HG03521 (cell line): ENCODE data around the gene WDFY4.

ENCODE experiments used
- ATAC-seq: cut with Tn5 transposase; IDR thresholded peaks from one replicate; pipeline ENCODE4 v1.9.1; 2021; ENCODE audit warnings: mild to moderate bottlenecking, moderate library complexity; ENCODE audit not compliant: unreplicated experiment

The WDFY4 gene

DNA sequence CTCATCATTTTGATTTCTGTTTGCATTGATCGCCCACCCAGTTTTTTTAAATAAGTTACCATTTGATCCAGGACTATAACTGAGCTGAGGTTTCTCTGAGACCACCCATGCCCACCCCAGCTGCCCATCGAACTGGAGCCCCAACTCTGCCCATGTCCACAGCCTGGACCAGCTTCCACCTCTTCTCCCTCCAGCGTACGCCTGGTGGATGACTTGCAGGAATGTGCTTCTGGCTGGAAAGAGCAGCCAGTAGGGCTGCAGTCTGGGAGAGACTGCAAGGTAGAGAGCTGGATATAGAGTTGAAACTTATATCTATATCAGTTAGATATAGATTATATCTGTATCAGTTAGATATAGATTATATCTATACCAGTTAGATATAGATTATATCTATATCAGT is 280.8 kb downstream of the WDFY4 start:
- ATAC-seq: no peak

GRCh38 chr10:48968036-48968435 is 283.4 kb downstream of the WDFY4 start:
- ATAC-seq: no peak

- ATAC-seq: no peak
These were observed 285.4 kb downstream of the WDFY4 start for GRCh38 chr10:48970046-48970445.

DNA sequence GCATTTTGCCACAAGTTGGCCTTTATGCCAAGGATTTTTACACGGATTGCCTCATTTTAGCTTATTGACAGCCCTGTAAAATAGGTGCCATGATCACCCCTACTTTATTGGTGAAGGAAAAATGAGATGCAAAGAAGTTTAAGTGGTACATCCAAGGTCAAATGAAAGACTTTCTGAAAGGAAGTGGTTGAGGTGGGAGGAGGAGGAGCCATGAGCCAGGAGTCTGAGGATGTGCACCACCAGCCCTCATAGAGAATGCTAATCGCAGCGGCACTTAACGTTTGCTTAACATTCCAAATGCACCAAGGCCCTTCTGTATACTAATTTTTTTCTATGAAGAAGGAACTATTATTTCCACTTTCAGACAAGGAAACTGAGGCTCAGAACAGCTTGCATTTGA is 286.0 kb downstream of the WDFY4 start:
- ATAC-seq: no peak

- no peak for ATAC-seq
These were observed 288.4 kb downstream of the WDFY4 start for GRCh38 chr10:48973065-48973464.

GRCh38 chr10:48974510-48975156 is 290.0 kb downstream of the WDFY4 start:
- no peak for ATAC-seq

- ATAC-seq: no peak
These were observed 291.5 kb downstream of the WDFY4 start for GRCh38 chr10:48976196-48976595.

DNA sequence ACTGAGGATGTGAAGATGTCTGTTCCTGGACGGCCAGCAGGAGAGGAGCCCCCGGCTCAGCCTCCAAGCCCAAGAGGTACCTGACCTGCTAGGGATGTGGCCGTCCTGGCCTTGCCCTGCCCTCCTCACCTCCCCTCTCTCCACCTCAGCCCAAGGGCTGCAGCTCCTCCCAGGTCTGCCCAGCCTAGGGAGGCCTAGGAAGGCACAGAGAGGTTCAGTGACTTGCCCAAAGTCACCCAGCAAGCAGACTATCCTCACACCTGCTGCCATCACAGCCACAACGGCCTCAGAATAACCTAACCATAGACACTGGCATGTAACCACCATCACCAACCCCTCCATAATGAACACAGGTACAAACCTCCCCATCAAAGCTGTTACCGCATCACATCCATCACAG is 293.6 kb downstream of the WDFY4 start:
- no peak for ATAC-seq

GRCh38 chr10:48981310-48981907 is 296.7 kb downstream of the WDFY4 start:
- no peak for ATAC-seq

- ATAC-seq: no peak
These were observed 297.9 kb downstream of the WDFY4 start for GRCh38 chr10:48982584-48982983.

- no peak for ATAC-seq
These were observed 299.1 kb downstream of the WDFY4 start for GRCh38 chr10:48983648-48984351.

- ATAC-seq: no peak
These were observed 301.0 kb downstream of the WDFY4 start for GRCh38 chr10:48985621-48986158.

GRCh38 chr10:48990226-48990625 is 305.6 kb downstream of the WDFY4 start:
- no peak for ATAC-seq

DNA sequence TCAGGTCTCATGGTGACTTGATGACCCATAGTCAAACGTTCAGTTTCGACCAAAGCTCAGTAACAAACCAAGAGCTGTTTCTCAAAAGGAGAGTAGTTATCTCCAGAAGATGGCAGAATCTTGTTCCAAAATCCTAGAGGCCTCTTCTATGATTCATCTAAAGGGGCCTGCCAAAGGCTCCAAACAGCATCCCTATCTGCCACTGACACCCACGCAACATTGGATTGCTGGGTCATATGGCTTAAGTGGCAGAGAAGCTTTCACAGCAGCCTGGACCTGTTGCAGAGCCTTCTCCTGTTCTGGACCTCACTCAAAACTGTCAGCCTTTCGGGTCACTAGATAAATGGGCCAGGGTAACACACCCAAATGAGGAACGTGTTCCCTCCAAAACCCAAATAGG is 309.0 kb downstream of the WDFY4 start:
- no peak for ATAC-seq

GRCh38 chr10:48996329-48996728 is 311.7 kb downstream of the WDFY4 start:
- no peak for ATAC-seq

GRCh38 chr10:48999346-48999745 is 314.7 kb downstream of the WDFY4 start:
- ATAC-seq: no peak

DNA sequence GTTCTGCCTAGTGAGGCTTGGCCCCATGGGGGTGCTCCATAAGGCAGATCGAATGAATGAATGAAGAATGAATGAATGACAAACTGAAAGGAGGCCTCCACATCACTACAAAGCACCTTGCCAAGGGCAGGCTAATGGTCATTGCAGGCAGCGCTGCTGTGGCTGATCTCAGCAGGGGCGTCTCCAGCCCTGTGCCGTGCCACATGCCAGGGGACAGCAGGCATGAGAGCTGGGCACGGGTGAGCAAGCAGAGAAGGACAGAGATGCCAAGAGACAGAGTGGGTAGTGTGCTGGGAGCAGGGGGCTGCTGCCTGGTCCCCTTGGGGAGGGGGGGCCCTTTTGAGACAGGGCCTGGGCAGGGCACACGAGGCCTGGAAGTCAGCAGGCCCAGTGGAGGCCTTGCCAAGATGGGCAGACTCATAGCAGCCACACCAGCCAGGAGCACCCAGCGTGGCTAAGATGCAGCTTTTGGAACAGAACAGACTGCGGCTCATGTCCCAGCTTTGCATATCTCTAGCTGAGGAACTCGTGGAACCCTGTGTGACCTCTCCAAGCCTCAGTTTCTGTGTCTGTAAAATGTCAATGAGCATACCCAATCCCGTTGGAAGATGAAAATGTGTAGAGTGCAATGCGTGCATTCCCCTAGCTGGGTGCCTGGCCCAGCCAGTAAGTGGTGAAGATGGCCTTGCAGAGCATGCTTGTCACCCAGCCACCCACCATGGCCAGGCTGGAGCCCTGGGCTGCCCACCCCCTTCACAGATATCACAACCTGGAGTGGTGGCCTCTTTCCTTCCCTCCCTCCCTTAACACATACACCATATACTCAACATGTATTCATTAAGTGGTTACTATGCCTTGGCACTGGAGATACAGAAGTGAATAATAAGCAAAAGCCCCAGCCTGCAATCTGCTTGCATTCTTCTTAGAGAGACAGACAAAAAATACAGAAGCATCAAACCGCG is 316.0 kb downstream of the WDFY4 start:
- no peak for ATAC-seq

DNA sequence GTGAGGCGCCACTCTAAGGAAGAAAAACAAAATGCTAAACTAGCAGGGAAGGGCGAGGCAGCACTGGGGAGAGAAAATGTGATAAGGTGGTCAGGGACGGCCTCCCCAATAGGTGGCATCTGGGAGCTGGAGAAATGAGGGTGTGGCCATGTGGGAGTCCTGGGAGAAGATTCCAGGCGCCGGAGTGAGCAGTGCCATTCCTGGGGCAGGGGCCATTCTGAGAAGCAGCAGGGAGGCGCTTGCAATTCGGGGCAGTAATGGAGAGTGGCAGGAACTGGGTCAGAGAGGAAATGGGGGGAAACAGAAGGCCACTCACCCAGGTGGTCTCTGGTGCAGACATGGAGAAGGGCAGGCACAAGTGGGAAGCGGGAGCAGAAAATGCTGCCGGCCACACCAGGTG is 316.7 kb downstream of the WDFY4 start:
- no peak for ATAC-seq

- no peak for ATAC-seq
These were observed 317.4 kb downstream of the WDFY4 start for GRCh38 chr10:49001870-49002672.

DNA sequence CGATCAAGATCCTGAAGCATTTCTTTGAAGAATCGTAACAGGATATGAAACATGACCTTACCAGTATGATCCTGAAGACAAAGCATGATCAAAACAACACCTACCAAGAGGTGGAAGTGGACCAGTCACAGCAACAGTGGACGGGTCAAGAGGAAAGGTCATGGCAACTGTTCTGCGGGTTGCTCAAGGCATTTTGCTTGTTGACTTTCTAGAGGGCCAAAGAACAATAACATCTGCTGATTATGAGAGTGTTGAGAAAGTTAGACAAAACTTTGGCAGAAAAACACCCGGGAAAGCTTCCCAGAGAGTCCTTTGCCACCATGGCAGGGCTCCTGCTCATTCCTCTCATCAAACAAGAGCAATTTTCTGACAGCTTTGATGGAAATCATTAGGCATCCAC is 320.6 kb downstream of the WDFY4 start:
- no peak for ATAC-seq
